Measurements from ENCODE around the gene SH3TC1. TPM values are rescaled to one million over a fixed set of nuclear protein-coding genes. Genes with fewer than 3 reads are reported as not detected.

The SH3TC1 gene
- total RNA-seq, 4 donors from 2014 or later: 15.0 to 78.6 (median 41.4) TPM

DNA sequence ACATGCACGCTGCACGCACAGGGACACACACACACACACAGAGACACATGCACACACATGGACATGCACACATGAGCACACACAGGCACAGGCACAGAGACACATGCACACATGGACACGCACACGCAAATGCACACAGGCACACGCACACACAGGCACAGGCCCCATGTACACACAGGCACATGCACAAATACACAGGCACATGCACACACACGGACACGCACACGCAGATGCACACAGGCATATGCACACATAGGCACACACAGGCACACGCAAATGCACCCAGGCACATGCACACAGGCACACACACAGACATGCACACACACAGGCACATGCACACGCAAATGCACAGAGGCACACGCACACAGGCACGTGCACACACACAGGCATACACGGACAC, 40.1 kb downstream of the SH3TC1 start:
- 97% methylated on average over 13 of the region's 13 CpGs; no CpG with 5 or more reads in 1 of the 2 donors for WGBS, 2 donors (ENCODE audit: low coverage in 1 of 2)
- intact Hi-C loops (cut with DNase I; ENCODE audit: low total_unique reads) (no loop called here), in situ Hi-C loops (cut with MboI; ENCODE audit: low pct_ligation_motif_present in 1 of 4, low pct_unique_long_range_greater_than_20kb in 1 of 4, low sequenced_read_pairs in 3 of 4) (loop anchor here in 2 of 4 donors (25.0 kb wide), 2 partner anchors 173 to 348 kb away; partner anchors contain the start of genes CPZ (in 1 of the 2) and GPR78 (in 1 of the 2))
- Histone ChIP-seq H3K27ac (no peak overlapping the region), H3K9me3 (no peaks in the 10 kb centered on the region), H3K4me3 (no peak overlapping the region), H3K36me3 (no peaks in the 10 kb centered on the region), H3K27me3 (no peaks in the 10 kb centered on the region), H3K4me1 (peaks cover 0 to 16% (median 10%) of the 10 kb centered on the region in 4 donors)
- TF ChIP-seq, protein P1, sequence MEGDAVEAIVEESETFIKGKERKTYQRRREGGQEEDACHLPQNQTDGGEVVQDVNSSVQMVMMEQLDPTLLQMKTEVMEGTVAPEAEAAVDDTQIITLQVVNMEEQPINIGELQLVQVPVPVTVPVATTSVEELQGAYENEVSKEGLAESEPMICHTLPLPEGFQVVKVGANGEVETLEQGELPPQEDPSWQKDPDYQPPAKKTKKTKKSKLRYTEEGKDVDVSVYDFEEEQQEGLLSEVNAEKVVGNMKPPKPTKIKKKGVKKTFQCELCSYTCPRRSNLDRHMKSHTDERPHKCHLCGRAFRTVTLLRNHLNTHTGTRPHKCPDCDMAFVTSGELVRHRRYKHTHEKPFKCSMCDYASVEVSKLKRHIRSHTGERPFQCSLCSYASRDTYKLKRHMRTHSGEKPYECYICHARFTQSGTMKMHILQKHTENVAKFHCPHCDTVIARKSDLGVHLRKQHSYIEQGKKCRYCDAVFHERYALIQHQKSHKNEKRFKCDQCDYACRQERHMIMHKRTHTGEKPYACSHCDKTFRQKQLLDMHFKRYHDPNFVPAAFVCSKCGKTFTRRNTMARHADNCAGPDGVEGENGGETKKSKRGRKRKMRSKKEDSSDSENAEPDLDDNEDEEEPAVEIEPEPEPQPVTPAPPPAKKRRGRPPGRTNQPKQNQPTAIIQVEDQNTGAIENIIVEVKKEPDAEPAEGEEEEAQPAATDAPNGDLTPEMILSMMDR (IDR thresholded peaks at IDR 0.05): no peak
- TF ChIP-seq POLR2A (IDR thresholded peaks at IDR 0.05) (no peak), POLR2AphosphoS5 (IDR thresholded peaks at IDR 0.05) (no peak)
- DNase-seq: no peak

DNA sequence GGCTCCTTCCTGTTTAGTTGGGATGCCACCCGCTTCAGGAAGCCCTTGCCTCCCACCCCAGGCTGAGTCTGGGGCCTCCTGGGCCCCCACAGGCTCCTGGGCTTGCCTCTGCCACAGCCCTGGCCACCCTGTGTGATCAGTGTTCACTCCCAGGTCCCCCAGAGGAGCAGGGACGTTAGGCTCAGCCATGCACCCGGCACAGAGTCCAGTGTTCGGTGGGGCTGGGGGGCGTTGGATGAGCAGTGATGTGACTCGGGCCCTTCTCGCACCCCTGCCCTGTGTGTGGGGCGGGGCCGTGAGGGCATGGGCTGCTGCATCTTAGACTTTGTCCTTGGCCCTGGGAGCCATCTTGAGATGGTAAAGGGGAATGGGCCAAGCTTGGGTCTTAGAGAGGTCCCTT, 40.6 kb downstream of the SH3TC1 start:
- Histone ChIP-seq H3K36me3 (no peaks in the 10 kb centered on the region), H3K9me3 (no peaks in the 10 kb centered on the region), H3K27me3 (no peaks in the 10 kb centered on the region), H3K4me1 (peaks cover 0 to 16% (median 10%) of the 10 kb centered on the region in 4 donors), H3K27ac (no peak overlapping the region), H3K4me3 (no peak overlapping the region)
- no peak for TF ChIP-seq POLR2A (IDR thresholded peaks at IDR 0.05)
- TF ChIP-seq EP300 (IDR thresholded peaks at IDR 0.05; ENCODE audit: low read depth): no peak
- DNase-seq: no peak
- in situ Hi-C loops (cut with MboI; ENCODE audit: low pct_ligation_motif_present in 1 of 4, low pct_unique_long_range_greater_than_20kb in 1 of 4, low sequenced_read_pairs in 3 of 4): loop anchor here (5.0 to 25.0 kb wide), 4 partner anchors 163 to 348 kb away; partner anchors contain the start of genes CPZ (in 1 of the 4) and GPR78 (in 1 of the 4)
- intact Hi-C loops (cut with DNase I; ENCODE audit: low total_unique reads): no loop called here
- 87% methylated on average over 9 of the region's 9 CpGs; no CpG with 5 or more reads in 1 of the 2 donors for WGBS, 2 donors (ENCODE audit: low coverage in 1 of 2)

DNA sequence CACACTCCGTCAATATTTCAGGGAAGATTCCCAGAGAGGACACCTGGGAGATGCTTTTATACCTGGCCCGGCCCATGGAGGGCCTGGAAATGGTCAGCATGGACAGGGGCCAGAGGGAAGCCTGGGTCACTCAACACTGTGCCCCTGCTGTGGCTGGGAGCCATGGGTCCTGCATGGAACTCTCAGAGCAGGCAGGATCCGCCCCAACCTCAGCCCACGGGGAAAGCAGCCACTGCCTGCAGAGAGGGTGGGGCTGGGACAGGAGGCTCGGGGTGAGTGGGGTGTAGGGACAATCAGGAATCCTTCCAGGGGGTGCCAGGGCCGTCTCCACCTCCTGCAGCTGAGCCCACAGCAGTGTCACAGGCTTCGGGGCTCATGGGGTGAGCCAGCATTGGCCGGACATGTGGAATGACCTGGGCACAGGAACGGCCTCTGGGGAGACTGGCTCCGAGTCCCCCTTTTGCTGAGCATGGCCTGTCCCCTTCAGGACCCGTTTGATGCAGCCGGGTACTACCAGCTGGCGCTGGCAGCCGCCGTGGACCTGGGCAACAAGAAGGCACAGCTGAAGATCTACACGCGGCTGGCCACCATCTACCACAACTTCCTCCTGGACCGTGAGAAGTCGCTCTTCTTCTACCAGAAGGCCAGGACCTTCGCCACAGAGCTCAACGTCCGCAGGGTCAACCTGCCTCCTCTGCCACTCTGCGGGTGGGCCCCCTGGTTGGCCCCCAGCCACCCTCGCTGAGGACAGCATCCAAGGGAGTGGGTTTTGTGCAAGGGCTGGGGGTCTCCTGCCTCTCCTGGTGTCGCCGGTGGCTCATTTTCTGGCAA, 41.3 kb downstream of the SH3TC1 start:
- Histone ChIP-seq H3K27ac (no peak overlapping the region), H3K36me3 (no peaks in the 10 kb centered on the region), H3K4me1 (peaks cover 0 to 16% (median 10%) of the 10 kb centered on the region in 4 donors), H3K9me3 (no peaks in the 10 kb centered on the region), H3K27me3 (no peaks in the 10 kb centered on the region), H3K4me3 (no peak overlapping the region)
- in situ Hi-C loops (cut with MboI; ENCODE audit: low pct_ligation_motif_present in 1 of 4, low pct_unique_long_range_greater_than_20kb in 1 of 4, low sequenced_read_pairs in 3 of 4) (loop anchor here (5.0 to 25.0 kb wide), 4 partner anchors 162 to 347 kb away; partner anchors contain the start of genes CPZ (in 1 of the 4) and GPR78 (in 1 of the 4)), intact Hi-C loops (cut with DNase I; ENCODE audit: low total_unique reads) (no loop called here)
- TF ChIP-seq, protein P1 (IDR thresholded peaks at IDR 0.05): no peak
- no peak for TF ChIP-seq EP300 (IDR thresholded peaks at IDR 0.05; ENCODE audit: low read depth)
- no peak for TF ChIP-seq POLR2A (IDR thresholded peaks at IDR 0.05)
- no peak for TF ChIP-seq POLR2AphosphoS5 (IDR thresholded peaks at IDR 0.05)
- WGBS, 2 donors (ENCODE audit: low coverage in 1 of 2): 80 to 93% methylated on average over 2 to 17 of the region's 26 CpGs
- DNase-seq: no peak

- DNase-seq: no peak
- no peak overlapping the region for H3K4me3 ChIP-seq
- in situ Hi-C loops (cut with MboI; ENCODE audit: low pct_ligation_motif_present in 1 of 4, low pct_unique_long_range_greater_than_20kb in 1 of 4, low sequenced_read_pairs in 3 of 4) (loop anchor here (5.0 to 25.0 kb wide), 4 partner anchors 161 to 346 kb away; partner anchors contain the start of genes CPZ (in 1 of the 4) and GPR78 (in 1 of the 4)), intact Hi-C loops (cut with DNase I; ENCODE audit: low total_unique reads) (no loop called here)
- TF ChIP-seq POLR2A (IDR thresholded peaks at IDR 0.05): no peak
- TF ChIP-seq, protein P1 (IDR thresholded peaks at IDR 0.05): no peak
- TF ChIP-seq POLR2AphosphoS5 (IDR thresholded peaks at IDR 0.05): no peak
- no peak for TF ChIP-seq EP300 (IDR thresholded peaks at IDR 0.05; ENCODE audit: low read depth)
- WGBS, 2 donors (ENCODE audit: low coverage in 1 of 2): 94 to 100% methylated on average over 5 to 14 of the region's 14 CpGs
- H3K36me3 ChIP-seq: no peaks in the 10 kb centered on the region
- H3K4me1 ChIP-seq: peaks cover 0 to 16% (median 10%) of the 10 kb centered on the region in 4 donors
- no peak overlapping the region for H3K27ac ChIP-seq
- H3K27me3 ChIP-seq: no peaks in the 10 kb centered on the region
- H3K9me3 ChIP-seq: no peaks in the 10 kb centered on the region
Observed at GRCh38 chr4:8241211-8241779, 42.2 kb downstream of the SH3TC1 start.

All from transverse colon (tissue), 4 donors.